Tibial nerve (tissue), 4 donors: ENCODE measurements around the gene NENF.

Source experiments
- EP300 ChIP-seq, 2 donors: sonication (generic); formaldehyde crosslinking; IDR thresholded peaks; one replicate each; pipeline ENCODE4 v1.6.1; 2017; ENCODE audit warnings: antibody characterized with exemption in 2 of 2, mild to moderate bottlenecking in 1 of 2
- POLR2A ChIP-seq, 2 donors: fragments of 450-650 bp; IDR thresholded peaks; one replicate each; pipeline ENCODE4 v1.6.1; 2017; ENCODE audit warnings: antibody characterized with exemption in 2 of 2, mild to moderate bottlenecking in 2 of 2, moderate library complexity in 2 of 2
- TF ChIP-seq, protein P1 (sequence below), 5 experiments: fragments of 200-600 bp in 3 of 5; fragments of 450-650 bp in 2 of 5; sonication (generic) in 3 of 5; IDR thresholded peaks; one replicate each; pipeline ENCODE4 v1.5.1; 2016 to 2019; ENCODE audit warnings: antibody characterized with exemption in 5 of 5, mild to moderate bottlenecking in 3 of 5, moderate library complexity in 2 of 5

DNA sequence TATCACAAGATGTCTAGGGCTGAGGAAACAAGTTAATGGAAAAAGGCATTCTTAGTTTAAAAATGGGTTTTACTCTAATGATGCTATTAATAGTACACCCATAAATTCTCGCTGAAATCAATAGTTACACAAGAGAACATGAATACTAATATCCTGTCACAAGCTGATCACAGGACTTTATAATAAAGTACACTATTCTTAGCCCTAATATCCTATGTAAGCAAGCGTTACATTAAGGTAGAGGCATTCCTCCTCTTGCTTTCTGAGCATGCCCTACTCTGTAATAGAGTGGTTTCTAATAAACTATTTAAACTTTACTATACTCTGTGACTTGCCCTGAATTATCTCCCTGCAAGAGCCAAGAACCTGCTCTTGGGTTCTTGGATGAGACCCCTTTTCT lies 11.6 kb upstream of the NENF start:
- TF ChIP-seq, protein P1, sequence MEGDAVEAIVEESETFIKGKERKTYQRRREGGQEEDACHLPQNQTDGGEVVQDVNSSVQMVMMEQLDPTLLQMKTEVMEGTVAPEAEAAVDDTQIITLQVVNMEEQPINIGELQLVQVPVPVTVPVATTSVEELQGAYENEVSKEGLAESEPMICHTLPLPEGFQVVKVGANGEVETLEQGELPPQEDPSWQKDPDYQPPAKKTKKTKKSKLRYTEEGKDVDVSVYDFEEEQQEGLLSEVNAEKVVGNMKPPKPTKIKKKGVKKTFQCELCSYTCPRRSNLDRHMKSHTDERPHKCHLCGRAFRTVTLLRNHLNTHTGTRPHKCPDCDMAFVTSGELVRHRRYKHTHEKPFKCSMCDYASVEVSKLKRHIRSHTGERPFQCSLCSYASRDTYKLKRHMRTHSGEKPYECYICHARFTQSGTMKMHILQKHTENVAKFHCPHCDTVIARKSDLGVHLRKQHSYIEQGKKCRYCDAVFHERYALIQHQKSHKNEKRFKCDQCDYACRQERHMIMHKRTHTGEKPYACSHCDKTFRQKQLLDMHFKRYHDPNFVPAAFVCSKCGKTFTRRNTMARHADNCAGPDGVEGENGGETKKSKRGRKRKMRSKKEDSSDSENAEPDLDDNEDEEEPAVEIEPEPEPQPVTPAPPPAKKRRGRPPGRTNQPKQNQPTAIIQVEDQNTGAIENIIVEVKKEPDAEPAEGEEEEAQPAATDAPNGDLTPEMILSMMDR (IDR thresholded peaks at IDR 0.05): no peak
- TF ChIP-seq POLR2A (IDR thresholded peaks at IDR 0.05) (no peak), EP300 (IDR thresholded peaks at IDR 0.05) (no peak)
